Neural cell (in vitro differentiated cells): ENCODE measurements around the gene NPFFR2. TPM values are rescaled to one million over a fixed set of nuclear protein-coding genes. Genes with fewer than 3 reads are reported as not detected.

Experiments
- H2AFZ ChIP-seq: fragments of 200-600, 300-800 bp; sonication (generic), shearing (Covaris generic); 2 replicates; pipeline ENCODE4 v1.6.0; 2014; ENCODE audit warnings: low read depth, mild to moderate bottlenecking, antibody characterized with exemption, low read length, moderate library complexity
- H3F3A ChIP-seq: fragments of 200-600 bp; shearing (Covaris generic); 2 replicates; pipeline ENCODE4 v1.6.1; 2016; ENCODE audit warnings: mild to moderate bottlenecking, moderate library complexity, mixed read lengths, antibody characterized with exemption, low read length; ENCODE audit not compliant: insufficient read depth, poor library complexity, severe bottlenecking
- H3K27ac ChIP-seq: fragments of 200-600, 300-800 bp; sonication (generic), shearing (Covaris generic); 2 replicates; pipeline ENCODE4 v1.5.1; 2014; ENCODE audit warnings: mild to moderate bottlenecking, low read length, moderate library complexity
- H3K27me3 ChIP-seq: fragments of 300-800, 200-600 bp; sonication (generic), shearing (Covaris generic); 2 replicates; pipeline ENCODE4 v1.6.0; 2014; ENCODE audit warnings: mild to moderate bottlenecking, low read depth, low read length, moderate library complexity; ENCODE audit not compliant: insufficient read depth
- H3K36me3 ChIP-seq: fragments of 300-800, 200-600 bp; sonication (generic), shearing (Covaris generic); 2 replicates; pipeline ENCODE4 v1.5.1; 2014; ENCODE audit warnings: mild to moderate bottlenecking, antibody characterized with exemption, low read length, moderate library complexity; ENCODE audit not compliant: insufficient read depth
- H3K4me2 ChIP-seq: fragments of 300-800, 200-600 bp; sonication (generic), shearing (Covaris generic); 2 replicates; pipeline ENCODE4 v1.6.0; 2014; ENCODE audit warnings: mild to moderate bottlenecking, low read length
- H3K4me3 ChIP-seq: fragments of 300-800, 200-600 bp; sonication (generic), shearing (Covaris generic); 2 replicates; pipeline ENCODE4 v1.5.1; 2014; ENCODE audit warnings: mild to moderate bottlenecking, low read length, moderate library complexity
- H3K79me2 ChIP-seq: fragments of 200-600 bp; shearing (Covaris generic); replicated peaks from 2 replicates; pipeline ENCODE4 v1.6.0; 2014; ENCODE audit warnings: mild to moderate bottlenecking, low read length, moderate library complexity; ENCODE audit not compliant: insufficient read depth
- H3K9ac ChIP-seq: fragments of 300-800, 200-600 bp; sonication (generic), shearing (Covaris generic); 2 replicates; pipeline ENCODE4 v1.6.1; 2016; ENCODE audit warnings: mild to moderate bottlenecking, low read length, mixed read lengths
- H3K9me2 ChIP-seq: fragments of 200-600 bp; shearing (Covaris generic); 2 replicates; pipeline ENCODE4 v1.6.1; 2016; ENCODE audit warnings: mild to moderate bottlenecking, low read length, mixed read lengths; ENCODE audit not compliant: insufficient read depth
- H3K9me3 ChIP-seq: fragments of 200-600, 300-800 bp; sonication (generic), shearing (Covaris generic); 2 replicates; pipeline ENCODE4 v1.6.1; 2016; ENCODE audit warnings: mild to moderate bottlenecking, mixed run types, low read length, moderate library complexity, mixed read lengths
- H4K20me1 ChIP-seq: fragments of 200-600 bp; shearing (Covaris generic); 2 replicates; pipeline ENCODE4 v1.6.1; 2016; ENCODE audit warnings: mild to moderate bottlenecking, mixed run types; ENCODE audit not compliant: insufficient read depth
- CTCF ChIP-seq: fragments of 450-650 bp; IDR thresholded peaks from 2 replicates; pipeline ENCODE4 v1.5.1; 2014; ENCODE audit warnings: antibody characterized with exemption, mild to moderate bottlenecking, moderate library complexity; ENCODE audit not compliant: poor library complexity, severe bottlenecking
- EP300 ChIP-seq: fragments of 450-650 bp; conservative IDR thresholded peaks from 2 replicates; pipeline ENCODE4 v1.6.1; 2014; ENCODE audit warnings: antibody characterized with exemption, mild to moderate bottlenecking, moderate library complexity; ENCODE audit not compliant: poor library complexity, severe bottlenecking
- EZH2 ChIP-seq: fragments of 200-600, 300-800 bp; shearing (Covaris generic), sonication (generic); IDR thresholded peaks from 2 replicates; pipeline ENCODE4 v1.6.1; 2014; ENCODE audit warnings: antibody characterized with exemption, low read length, borderline replicate concordance, mild to moderate bottlenecking; ENCODE audit not compliant: insufficient read depth, poor library complexity, severe bottlenecking
- MXI1 ChIP-seq: fragments of 450-650 bp; conservative IDR thresholded peaks from 2 replicates; pipeline ENCODE4 v1.6.1; 2014; ENCODE audit warnings: antibody characterized with exemption, mild to moderate bottlenecking; ENCODE audit not compliant: poor library complexity, severe bottlenecking
- POLR2AphosphoS5 ChIP-seq: IDR thresholded peaks from 2 replicates; pipeline ENCODE4 v1.6.1; 2012
- RAD21 ChIP-seq: fragments of 450-650 bp; conservative IDR thresholded peaks from 2 replicates; pipeline ENCODE4 v1.6.1; 2014; ENCODE audit warnings: antibody characterized with exemption, mild to moderate bottlenecking, moderate library complexity
- REST ChIP-seq: IDR thresholded peaks from 2 replicates; pipeline ENCODE4 v1.6.1; 2012; ENCODE audit warnings: borderline replicate concordance
- SMC3 ChIP-seq: fragments of 450-650 bp; conservative IDR thresholded peaks from 2 replicates; pipeline ENCODE4 v1.6.1; 2014; ENCODE audit warnings: antibody characterized with exemption, mild to moderate bottlenecking, moderate library complexity; ENCODE audit not compliant: poor library complexity
- TAF1 ChIP-seq: IDR thresholded peaks from 2 replicates; pipeline ENCODE4 v1.6.1; 2012; ENCODE audit warnings: low read depth
- polyA plus RNA-seq: library from polyadenylated mRNA; depleted of rRNA; stranded (reverse); fragments of >200 nt; gene quantifications from 2 replicates; pipeline ENCODE4 v1.2.3, GENCODE V29; 2014

The NPFFR2 gene
- polyA plus RNA-seq, 1 donor from 2014 or later = not detected

GRCh38 chr4:72194453-72194852 is 162.7 kb downstream of the NPFFR2 start:
- no peaks in the 10 kb centered on the region for H3F3A ChIP-seq
- H3K9ac ChIP-seq = no peak overlapping the region
- H4K20me1 ChIP-seq = no peaks in the 10 kb centered on the region
- no peaks in the 10 kb centered on the region for H3K79me2 ChIP-seq
- peak overlapping the region; percentile 28 for H3K27ac ChIP-seq
- TF ChIP-seq EP300 (peak; percentile 93), EZH2 (no peak), TAF1 (no peak), SMC3 (no peak), REST (no peak), MXI1 (no peak), CTCF (no peak), POLR2AphosphoS5 (peak; percentile 80), RAD21 (no peak)
- H3K9me2 ChIP-seq = no peaks in the 10 kb centered on the region
- no peaks in the 10 kb centered on the region for H3K9me3 ChIP-seq
- H3K4me2 ChIP-seq = no peak overlapping the region
- no peaks in the 10 kb centered on the region for H3K36me3 ChIP-seq
- H2AFZ ChIP-seq = no peak overlapping the region
- no peak overlapping the region for H3K4me3 ChIP-seq
- no peaks in the 10 kb centered on the region for H3K27me3 ChIP-seq

Other genes starting within 250 kb of the NPFFR2 start
- not detected in 2 replicates for gene GC, start 247.9 kb upstream of the NPFFR2 start, polyA plus RNA-seq